ENCODE data around the gene YPEL1. TPM values are rescaled to one million over a fixed set of nuclear protein-coding genes. Genes with fewer than 3 reads are reported as not detected.

YPEL1 gene
- total and polyA plus RNA-seq, 7 donors = 0.72 to 21.9 (median 4.6) TPM

DNA sequence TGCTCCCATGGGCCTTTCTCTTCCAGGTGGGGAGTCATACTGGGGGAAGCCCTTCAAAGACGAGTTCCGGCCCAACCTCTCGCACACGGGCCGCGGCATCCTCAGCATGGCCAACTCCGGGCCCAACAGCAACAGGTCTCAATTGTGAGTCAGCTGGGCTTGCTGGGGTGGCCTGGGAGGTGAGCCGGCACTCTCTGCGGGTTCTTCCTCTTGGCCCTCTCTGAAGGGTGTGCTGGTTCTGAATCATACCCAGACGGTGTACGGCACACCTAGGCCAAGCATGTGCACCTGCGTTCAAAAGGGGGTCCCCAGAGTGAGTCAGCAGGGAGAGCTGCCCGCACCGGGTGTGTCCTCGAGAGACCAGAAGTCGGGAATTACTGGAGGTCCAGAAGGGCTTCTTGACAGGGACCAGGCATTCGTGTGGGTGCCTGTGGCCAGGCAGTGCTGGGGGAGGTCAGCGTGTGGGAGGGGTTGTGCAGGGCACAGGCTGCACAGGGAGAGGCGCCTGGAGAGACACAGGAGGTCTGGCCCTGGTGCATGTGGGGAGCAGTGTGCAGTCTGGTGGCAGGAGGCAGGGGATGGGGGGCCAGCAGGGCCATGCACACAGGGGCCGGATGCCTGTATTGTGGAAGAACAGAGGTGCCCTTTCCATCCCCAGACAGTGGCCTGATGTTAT is 46.8 kb downstream of the YPEL1 start:
- Histone ChIP-seq H3K27me3 (ENCODE audit: insufficient read depth in 3 of 3, low read length in 2 of 3) (no peaks in the 10 kb centered on the region), H3K36me3 (ENCODE audit: insufficient read depth in 1 of 2, low read depth in 1 of 2) (peaks cover 0 to 84% of the 10 kb centered on the region in 2 donors), H3K4me3 (no peak overlapping the region), H3K4me1 (no peaks in the 10 kb centered on the region), H3K27ac (no peak overlapping the region), H3K9me3 (no peaks in the 10 kb centered on the region)
- 92 to 93% (median 92%) methylated on average over 20 of the region's 20 CpGs for WGBS, 3 donors
- no peak for DNase-seq
- no peak for TF ChIP-seq CTCF (IDR thresholded peaks at IDR 0.05)
- intact Hi-C loops (cut with DNase I) = no loop called here
- ATAC-seq = no peak

GRCh38 chr22:21688341-21688705 is 47.3 kb downstream of the YPEL1 start:
- Histone ChIP-seq H3K4me1 (no peaks in the 10 kb centered on the region), H3K4me3 (no peak overlapping the region), H3K27ac (no peak overlapping the region), H3K27me3 (ENCODE audit: insufficient read depth in 3 of 3, low read length in 2 of 3) (no peaks in the 10 kb centered on the region), H3K36me3 (ENCODE audit: insufficient read depth in 1 of 2, low read depth in 1 of 2) (peaks cover 0 to 84% of the 10 kb centered on the region in 2 donors), H3K9me3 (no peaks in the 10 kb centered on the region)
- TF ChIP-seq CTCF (IDR thresholded peaks at IDR 0.05) = no peak
- WGBS, 3 donors = 91 to 100% (median 91%) methylated on average over 6 of the region's 6 CpGs
- intact Hi-C loops (cut with DNase I) = no loop called here
- ATAC-seq (no peak), DNase-seq (no peak)

GRCh38 chr22:21687685-21688259 is 47.8 kb downstream of the YPEL1 start:
- no peak for ATAC-seq
- Histone ChIP-seq H3K27me3 (ENCODE audit: insufficient read depth in 3 of 3, low read length in 2 of 3) (no peaks in the 10 kb centered on the region), H3K36me3 (ENCODE audit: insufficient read depth in 1 of 2, low read depth in 1 of 2) (peaks cover 0 to 84% of the 10 kb centered on the region in 2 donors), H3K9me3 (no peaks in the 10 kb centered on the region), H3K27ac (no peak overlapping the region), H3K4me3 (no peak overlapping the region), H3K4me1 (no peaks in the 10 kb centered on the region)
- intact Hi-C loops (cut with DNase I) = no loop called here
- no peak for TF ChIP-seq CTCF (IDR thresholded peaks at IDR 0.05)
- 88 to 94% (median 93%) methylated on average over 11 of the region's 11 CpGs for WGBS, 3 donors
- DNase-seq = no peak

- DNase-seq = no peak
- intact Hi-C loops (cut with DNase I) = no loop called here
- no peaks in the 10 kb centered on the region for H3K9me3 ChIP-seq
- H3K4me3 ChIP-seq = no peak overlapping the region
- H3K27me3 ChIP-seq (ENCODE audit: insufficient read depth in 3 of 3, low read length in 2 of 3) = no peaks in the 10 kb centered on the region
- WGBS, 3 donors = 93 to 95% (median 94%) methylated on average over 23 of the region's 23 CpGs
- H3K36me3 ChIP-seq (ENCODE audit: insufficient read depth in 1 of 2, low read depth in 1 of 2) = peaks cover 0 to 91% of the 10 kb centered on the region in 2 donors
- ATAC-seq = no peak
- no peak overlapping the region for H3K27ac ChIP-seq
- H3K4me1 ChIP-seq = no peaks in the 10 kb centered on the region
- TF ChIP-seq CTCF (IDR thresholded peaks at IDR 0.05) = no peak
Measured at GRCh38 chr22:21686634-21687393, 48.8 kb downstream of the YPEL1 start.

Data from psoas muscle (tissue), 8 donors.